Subcutaneous adipose tissue (tissue), 4 donors: ENCODE results near the gene APCDD1L. TPM values are rescaled to one million over a fixed set of nuclear protein-coding genes. Genes with fewer than 3 reads are reported as not detected.

Source experiments
- total RNA-seq, 4 donors: library from RNA; depleted of rRNA; stranded (reverse); fragments of >200 nt; gene quantifications; one replicate each; pipeline ENCODE4 v1.1.0, GENCODE V29; 2016
- TF ChIP-seq, protein P1 (sequence below): fragments of 450-650 bp; IDR thresholded peaks from one replicate; pipeline ENCODE4 v1.5.1; 2016; ENCODE audit warnings: low read depth, mild to moderate bottlenecking, control low read depth, antibody characterized with exemption, moderate library complexity

APCDD1L gene
- under 1 TPM in 2 of 4 donors, not detected in 2; 0.17 to 0.22 TPM for total RNA-seq

GRCh38 chr20:58515233-58516212 is at the start of gene APCDD1L:
Gene APCDD1L, minus strand, starts transcription at chr20:58515399. Its CDS starts 692 bp downstream, at chr20:58514707.
- TF ChIP-seq, protein P1, sequence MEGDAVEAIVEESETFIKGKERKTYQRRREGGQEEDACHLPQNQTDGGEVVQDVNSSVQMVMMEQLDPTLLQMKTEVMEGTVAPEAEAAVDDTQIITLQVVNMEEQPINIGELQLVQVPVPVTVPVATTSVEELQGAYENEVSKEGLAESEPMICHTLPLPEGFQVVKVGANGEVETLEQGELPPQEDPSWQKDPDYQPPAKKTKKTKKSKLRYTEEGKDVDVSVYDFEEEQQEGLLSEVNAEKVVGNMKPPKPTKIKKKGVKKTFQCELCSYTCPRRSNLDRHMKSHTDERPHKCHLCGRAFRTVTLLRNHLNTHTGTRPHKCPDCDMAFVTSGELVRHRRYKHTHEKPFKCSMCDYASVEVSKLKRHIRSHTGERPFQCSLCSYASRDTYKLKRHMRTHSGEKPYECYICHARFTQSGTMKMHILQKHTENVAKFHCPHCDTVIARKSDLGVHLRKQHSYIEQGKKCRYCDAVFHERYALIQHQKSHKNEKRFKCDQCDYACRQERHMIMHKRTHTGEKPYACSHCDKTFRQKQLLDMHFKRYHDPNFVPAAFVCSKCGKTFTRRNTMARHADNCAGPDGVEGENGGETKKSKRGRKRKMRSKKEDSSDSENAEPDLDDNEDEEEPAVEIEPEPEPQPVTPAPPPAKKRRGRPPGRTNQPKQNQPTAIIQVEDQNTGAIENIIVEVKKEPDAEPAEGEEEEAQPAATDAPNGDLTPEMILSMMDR = no peak

DNA sequence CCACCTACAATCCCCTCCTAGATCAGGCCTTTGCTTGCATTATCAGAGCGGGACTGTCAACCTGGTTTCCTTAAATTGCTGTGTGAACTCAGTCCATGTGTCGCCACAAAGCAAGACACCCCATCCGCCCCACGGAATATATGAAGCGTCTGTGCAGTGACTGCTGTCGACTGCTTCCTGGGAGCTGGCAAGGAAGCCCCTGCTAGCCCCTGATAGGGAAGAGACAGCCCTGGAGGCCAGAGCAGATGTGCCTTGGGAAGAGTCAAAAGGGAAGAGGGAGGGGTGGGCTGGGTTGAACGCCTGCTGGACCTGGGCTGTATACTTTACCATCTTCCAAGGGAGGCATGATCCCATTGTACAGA is 44.1 kb upstream of the APCDD1L start:
- TF ChIP-seq, protein P1 = no peak

- TF ChIP-seq, protein P1 = no peak
Measured at GRCh38 chr20:58558486-58559367, 43.5 kb upstream of the APCDD1L start.

- TF ChIP-seq, protein P1 = no peak
Measured at GRCh38 chr20:58557733-58558342, 42.6 kb upstream of the APCDD1L start.

GRCh38 chr20:58556961-58557360 is 41.8 kb upstream of the APCDD1L start:
- TF ChIP-seq, protein P1 = no peak

- TF ChIP-seq, protein P1 = no peak
Measured at GRCh38 chr20:58555078-58555765, 40.0 kb upstream of the APCDD1L start.
